Panc1 (cell line): ENCODE data around the gene NDST1. TPM values are rescaled to one million over a fixed set of nuclear protein-coding genes. Genes with fewer than 3 reads are reported as not detected.

Experiments used
- ATAC-seq: fragments of 200-7000 bp; cut with Tn5 transposase; 2 replicates; pipeline ENCODE4 v1.9.1; 2020; ENCODE audit warnings: mild to moderate bottlenecking, moderate library complexity
- BruUV-seq: library from RNA; stranded (reverse); fragments of 400-500 nt; replicated peaks from 2 replicates; lab custom pipeline; 2021; lab: Mats Ljungman, UMichigan
- CTCF ChIA-PET: fragments of 300-600 bp; sonication (Branson Sonifier 250); formaldehyde crosslinking; loops from one replicate; lab custom pipeline; 2022; ENCODE audit warnings: antibody characterized with exemption; lab: Charles Lee
- POLR2A ChIA-PET: fragments of 300-600 bp; sonication (Branson Sonifier 250); formaldehyde crosslinking; loops from one replicate; lab custom pipeline; 2022; ENCODE audit warnings: antibody characterized with exemption; lab: Charles Lee
- DNase-seq: peaks from one replicate; pipeline ENCODE4 v3.0.0-alpha.2; 2010; ENCODE audit warnings: low read depth, low spot score
- H3K27ac ChIP-seq: 2 replicates; pipeline ENCODE4 v1.5.1; 2011; ENCODE audit warnings: mild to moderate bottlenecking, low read length, inconsistent platforms
- H3K27me3 ChIP-seq: fragments of 200-500 bp; sonication (Bioruptor generic); 2 replicates; pipeline ENCODE4 v1.6.0; 2014; ENCODE audit warnings: low read length, inconsistent platforms; ENCODE audit not compliant: control insufficient read depth, insufficient read depth
- H3K36me3 ChIP-seq: fragments of 200-500 bp; sonication (Bioruptor generic); 2 replicates; pipeline ENCODE4 v1.5.1; 2014; ENCODE audit warnings: inconsistent platforms, mild to moderate bottlenecking, low read length, moderate library complexity; ENCODE audit not compliant: control insufficient read depth, insufficient read depth
- H3K4me1 ChIP-seq: 2 replicates; pipeline ENCODE4 v1.5.1; 2011; ENCODE audit warnings: inconsistent platforms, mild to moderate bottlenecking, low read length, moderate library complexity; ENCODE audit not compliant: control insufficient read depth, insufficient read depth
- H3K4me3 ChIP-seq, 2 experiments: 2 replicates each; pipeline ENCODE4 v1.5.1; 2011 to 2012; ENCODE audit warnings: low read depth in 2 of 2, low read length in 2 of 2, mild to moderate bottlenecking in 2 of 2, inconsistent platforms in 1 of 2, moderate library complexity in 1 of 2
- H3K9me3 ChIP-seq: fragments of 200-500 bp; sonication (Bioruptor generic); 2 replicates; pipeline ENCODE4 v1.5.1; 2014; ENCODE audit warnings: low read depth, mild to moderate bottlenecking, inconsistent platforms, low read length, moderate library complexity; ENCODE audit not compliant: control insufficient read depth, insufficient read depth
- CTCF ChIP-seq: fragments of 450-650 bp; IDR thresholded peaks from 2 replicates; pipeline ENCODE4 v1.5.1; 2017; ENCODE audit warnings: mild to moderate bottlenecking
- POLR2AphosphoS5 ChIP-seq: IDR thresholded peaks from 2 replicates; pipeline ENCODE4 v1.6.1; 2012; ENCODE audit warnings: mild to moderate bottlenecking, low read depth, low read length, moderate library complexity
- REST ChIP-seq, 2 experiments: IDR thresholded peaks; 2 replicates each; pipeline ENCODE4 v1.6.1; 2011 to 2012; ENCODE audit warnings: low read depth in 2 of 2, control low read depth in 1 of 2, low read length in 1 of 2, mild to moderate bottlenecking in 1 of 2, moderate library complexity in 1 of 2; ENCODE audit not compliant: insufficient read depth in 1 of 2
- SIN3A ChIP-seq: IDR thresholded peaks from 2 replicates; pipeline ENCODE4 v1.6.1; 2012; ENCODE audit warnings: low read depth, mild to moderate bottlenecking, low read length, moderate library complexity, borderline replicate concordance; ENCODE audit not compliant: insufficient read depth
- TCF7L2 ChIP-seq: IDR thresholded peaks from 2 replicates; pipeline ENCODE4 v1.6.1; 2011; ENCODE audit warnings: mild to moderate bottlenecking, low read depth, low read length, inconsistent platforms
- in situ Hi-C: cut with HindIII; loops from 2 replicates; pipeline ENCODE4 v1.10.0; 2016; ENCODE audit warnings: low sequenced_read_pairs, low pct_unique_long_range_greater_than_20kb
- intact Hi-C: fragments of 100-400 bp; cut with micrococcal nuclease; formaldehyde crosslinking; loops from one replicate; pipeline ENCODE4 v1.10.0; 2022; ENCODE audit not compliant: unreplicated experiment
- total RNA-seq: library from RNA; stranded (reverse); gene quantifications from one replicate; pipeline ENCODE4 v1.2.1, GENCODE V29; 2021; ENCODE audit not compliant: unreplicated experiment

Gene NDST1
- total RNA-seq, 1 experiment from 2014 or later, result 142 TPM

- H3K27ac ChIP-seq, result peak overlapping the region; percentile 95
- no peak for DNase-seq
- TF ChIP-seq REST (IDR thresholded peaks at IDR 0.05; ENCODE audit: insufficient read depth in 1 of 2, low read depth in 2 of 2, low read length in 1 of 2) (no peak), POLR2AphosphoS5 (peak; percentile 21; the same call in 1 of the 2 replicates), CTCF (no peak), TCF7L2 (no peak), SIN3A (0 out of 2 replicates have a peak, but pooled peaks have one; percentile 25)
Observed at GRCh38 chr5:150486402-150487198, 21.3 kb upstream of the NDST1 start.

GRCh38 chr5:150487199-150488061 is 20.5 kb upstream of the NDST1 start:
- peaks cover 63% of the 10 kb centered on the region for H3K4me1 ChIP-seq
- H3K36me3 ChIP-seq, result no peaks in the 10 kb centered on the region
- ATAC-seq (peak; percentile 17), DNase-seq (no peak)
- intact Hi-C loops (no loop called here), in situ Hi-C loops (no loop called here)
- ChIA-PET CTCF (interaction anchor here (0.6 to 0.9 kb wide), 3 partner anchors 12 to 603 kb away, joined by 3 to 9 read pairs (median 3); no protein-coding TSS in a partner anchor), POLR2A (interaction anchor here (0.6 kb wide), 3 partner anchors 11 to 125 kb away, joined by 3 to 6 read pairs (median 5); no protein-coding TSS in a partner anchor)
- H3K27me3 ChIP-seq, result no peaks in the 10 kb centered on the region
- peak overlapping the region; percentile 79 to 81 for H3K4me3 ChIP-seq
- H3K27ac ChIP-seq, result peak overlapping the region; percentile 95
- no peak for TF ChIP-seq TCF7L2
- TF ChIP-seq CTCF, result no peak; the same call in 1 of the 2 replicates
- TF ChIP-seq POLR2AphosphoS5, result no peak
- no TSS peak for BruUV-seq
- no peaks in the 10 kb centered on the region for H3K9me3 ChIP-seq

More at GRCh38 chr5:150486402-150487198, 21.3 kb upstream of the NDST1 start:
- Histone ChIP-seq H3K36me3 (no peaks in the 10 kb centered on the region), H3K9me3 (no peaks in the 10 kb centered on the region), H3K4me1 (peaks cover 55% of the 10 kb centered on the region), H3K4me3 (peak overlapping the region; percentile 79 to 81), H3K27me3 (no peaks in the 10 kb centered on the region)
- ChIA-PET POLR2A (interaction anchor here (0.6 kb wide), 4 partner anchors 11 to 126 kb away, joined by 3 to 8 read pairs (median 6); no protein-coding TSS in a partner anchor), CTCF (interaction anchor here (0.6 to 0.9 kb wide), 4 partner anchors 11 to 604 kb away, joined by 3 to 9 read pairs (median 4); no protein-coding TSS in a partner anchor)
- in situ Hi-C loops, result no loop called here
- no TSS peak for BruUV-seq
- peak; percentile 60 for ATAC-seq
- intact Hi-C loops, result no loop called here
